ENCODE results near the gene SLC50A1. TPM values are rescaled to one million over a fixed set of nuclear protein-coding genes. Genes with fewer than 3 reads are reported as not detected.

Gene SLC50A1
- polyA plus RNA-seq, 1 experiment, result 31.4 TPM

- Histone ChIP-seq H3K27me3 (ENCODE audit: control insufficient read depth, insufficient read depth, low read length) (no peaks in the 10 kb centered on the region), H3K9me3 (ENCODE audit: control insufficient read depth, insufficient read depth, low read length) (no peaks in the 10 kb centered on the region; the same call in 1 of the 2 replicates), H3K27ac (ENCODE audit: low read depth, low read length) (no peak overlapping the region), H3K4me3 (ENCODE audit: low read depth, low read length) (no peak overlapping the region)
- POLR2A ChIA-PET, result interaction anchor here (0.5 kb wide), 1 partner anchor 18 kb away, joined by 3 read pairs; no protein-coding TSS in a partner anchor
- no peak for DNase-seq (ENCODE audit: low read depth, low spot score)
- CTCF ChIA-PET, result interaction anchor here (1.1 to 4.4 kb wide), 5 partner anchors 18 to 473 kb away, joined by 3 to 69 read pairs (median 3); no protein-coding TSS in a partner anchor
- no peak for TF ChIP-seq CTCF (IDR thresholded peaks at IDR 0.05; ENCODE audit: low read depth, low read length)
These were observed 40.3 kb downstream of the SLC50A1 start for GRCh38 chr1:155175927-155176371.

- Histone ChIP-seq H3K4me3 (ENCODE audit: low read depth, low read length) (no peak overlapping the region), H3K27me3 (ENCODE audit: control insufficient read depth, insufficient read depth, low read length) (no peaks in the 10 kb centered on the region), H3K27ac (ENCODE audit: low read depth, low read length) (no peak overlapping the region), H3K9me3 (ENCODE audit: control insufficient read depth, insufficient read depth, low read length) (no peaks in the 10 kb centered on the region; the same call in 1 of the 2 replicates)
- CTCF ChIA-PET, result interaction anchor here (1.0 to 1.8 kb wide), 3 partner anchors 18 to 68 kb away, joined by 3 to 16 read pairs (median 4); no protein-coding TSS in a partner anchor
- peak; percentile 89 for TF ChIP-seq CTCF (IDR thresholded peaks at IDR 0.05; ENCODE audit: low read depth, low read length)
- POLR2A ChIA-PET, result no interaction called here
- DNase-seq (ENCODE audit: low read depth, low spot score), result no peak
These were observed 41.0 kb downstream of the SLC50A1 start for GRCh38 chr1:155176544-155177071.

GRCh38 chr1:155177192-155177917 lies 41.7 kb downstream of the SLC50A1 start:
- Histone ChIP-seq H3K9me3 (ENCODE audit: control insufficient read depth, insufficient read depth, low read length) (no peaks in the 10 kb centered on the region; the same call in 1 of the 2 replicates), H3K4me3 (ENCODE audit: low read depth, low read length) (no peak overlapping the region), H3K27me3 (ENCODE audit: control insufficient read depth, insufficient read depth, low read length) (no peaks in the 10 kb centered on the region), H3K27ac (ENCODE audit: low read depth, low read length) (no peak overlapping the region)
- CTCF ChIA-PET, result interaction anchor here (0.5 to 1.8 kb wide), 4 partner anchors 17 to 928 kb away, joined by 3 to 16 read pairs (median 4); no protein-coding TSS in a partner anchor
- no peak for DNase-seq (ENCODE audit: low read depth, low spot score)
- TF ChIP-seq CTCF (IDR thresholded peaks at IDR 0.05; ENCODE audit: low read depth, low read length), result no peak
- POLR2A ChIA-PET, result no interaction called here

- no peaks in the 10 kb centered on the region for H3K27me3 ChIP-seq (ENCODE audit: control insufficient read depth, insufficient read depth, low read length)
- H3K27ac ChIP-seq (ENCODE audit: low read depth, low read length), result no peak overlapping the region
- POLR2A ChIA-PET, result no interaction called here
- no peaks in the 10 kb centered on the region; the same call in 1 of the 2 replicates for H3K9me3 ChIP-seq (ENCODE audit: control insufficient read depth, insufficient read depth, low read length)
- DNase-seq (ENCODE audit: low read depth, low spot score), result no peak
- H3K4me3 ChIP-seq (ENCODE audit: low read depth, low read length), result no peak overlapping the region
- CTCF ChIA-PET, result interaction anchor here (0.5 to 1.8 kb wide), 4 partner anchors 16 to 928 kb away, joined by 3 to 16 read pairs (median 4); no protein-coding TSS in a partner anchor
- no peak for TF ChIP-seq CTCF (IDR thresholded peaks at IDR 0.05; ENCODE audit: low read depth, low read length)
These were observed 42.2 kb downstream of the SLC50A1 start for GRCh38 chr1:155177918-155178281.

Measured in AG04450 (cell line).